Cardiac fibroblast (primary cell): ENCODE results near the gene THG1L.

Experiments
- DNase-seq, 2 donors: peaks; one replicate each; pipeline versions ENCODE4 v3.0.0 to v3.0.0-alpha.2; 2010; ENCODE audit warnings: low read depth in 2 of 2
- H3K4me3 ChIP-seq, 2 donors: replicated peaks in 1 of 2; 1 replicate in 1 of 2; 2 replicates in 1 of 2; pipeline ENCODE4 v1.5.1; 2011; ENCODE audit warnings: low read depth in 2 of 2, low read length in 2 of 2, mild to moderate bottlenecking in 2 of 2, moderate library complexity in 1 of 2
- CTCF ChIP-seq: IDR thresholded peaks from one replicate; pipeline ENCODE4 v1.5.1; 2011; ENCODE audit warnings: low read depth, mild to moderate bottlenecking, low read length, inconsistent platforms

THG1L gene

DNA sequence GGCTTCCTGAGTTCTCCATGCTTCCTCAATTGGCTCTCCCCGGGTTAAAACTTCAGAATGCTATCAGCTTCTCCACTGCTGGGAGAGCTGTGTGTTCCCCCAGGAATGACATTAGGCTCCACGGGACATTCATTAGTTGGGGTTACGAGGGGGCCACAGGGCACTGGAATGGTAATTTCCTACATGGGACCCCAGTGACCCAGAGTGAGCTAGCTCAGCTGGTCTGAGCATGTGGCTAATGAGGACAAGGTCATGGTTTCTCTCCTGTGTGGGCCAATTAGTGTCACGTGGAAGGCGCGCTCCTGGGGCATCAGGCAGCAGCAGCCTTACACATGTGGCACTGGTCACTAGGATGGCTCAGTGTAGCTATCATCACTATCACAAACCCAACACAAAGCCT, 33.3 kb downstream of the THG1L start:
- H3K4me3 ChIP-seq: no peak overlapping the region
- DNase-seq: no peak
- TF ChIP-seq CTCF: no peak

GRCh38 chr5:157766442-157766841, 35.2 kb downstream of the THG1L start:
- no peak for DNase-seq
- no peak overlapping the region for H3K4me3 ChIP-seq
- TF ChIP-seq CTCF: no peak

DNA sequence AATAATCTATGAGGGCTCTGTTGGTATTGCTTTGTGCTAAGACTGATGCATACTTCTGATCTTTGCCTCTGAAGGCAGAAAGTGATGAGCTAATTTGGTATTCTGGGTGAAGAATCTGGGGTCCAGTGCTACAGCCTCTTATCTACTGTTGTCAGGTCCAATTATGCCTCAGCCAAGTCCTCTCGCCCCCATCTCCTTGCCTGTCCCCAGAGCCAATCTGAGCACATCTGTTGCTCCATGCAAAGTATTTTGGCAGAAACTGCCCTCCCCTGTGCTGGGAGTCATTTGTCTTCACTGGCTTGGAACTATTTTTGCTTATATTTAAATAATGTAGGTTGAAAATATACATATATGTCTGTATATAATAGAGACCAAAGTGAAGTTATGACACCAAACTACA, 35.7 kb downstream of the THG1L start:
- no peak for TF ChIP-seq CTCF

DNA sequence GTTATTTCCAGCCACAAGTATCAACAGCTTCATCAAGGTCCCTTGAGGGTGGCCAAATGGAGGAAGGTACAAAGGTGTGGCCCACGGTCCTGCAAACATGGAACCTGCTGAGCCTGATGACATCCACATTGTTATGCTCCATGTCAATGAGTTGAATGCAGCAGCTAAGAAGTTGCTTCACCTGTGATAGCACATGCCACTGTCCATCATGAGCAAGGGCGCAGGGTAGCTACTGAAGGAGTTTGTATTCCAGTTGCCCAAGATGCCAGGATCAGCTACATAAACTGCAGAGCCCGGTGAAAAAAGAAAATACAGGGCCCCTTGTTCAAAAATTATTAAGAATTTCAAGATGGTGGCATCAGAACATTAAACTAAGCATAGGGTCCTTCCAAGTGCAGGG, 36.5 kb downstream of the THG1L start:
- DNase-seq: no peak
- H3K4me3 ChIP-seq: no peak overlapping the region
- no peak for TF ChIP-seq CTCF

More for the DNA sequence above, 35.7 kb downstream of the THG1L start:
- DNase-seq: no peak
- no peak overlapping the region for H3K4me3 ChIP-seq

GRCh38 chr5:157770665-157771064, 39.4 kb downstream of the THG1L start:
- no peak for DNase-seq
- TF ChIP-seq CTCF: no peak
- no peak overlapping the region for H3K4me3 ChIP-seq

- no peak for DNase-seq
- H3K4me3 ChIP-seq: no peak overlapping the region
- TF ChIP-seq CTCF: no peak
Measured at GRCh38 chr5:157772127-157772526, 40.9 kb downstream of the THG1L start.

- no peak overlapping the region for H3K4me3 ChIP-seq
- TF ChIP-seq CTCF: no peak
- DNase-seq: peak in 1 of 2 donors; percentile 33
Measured at GRCh38 chr5:157778121-157778805, 47.0 kb downstream of the THG1L start.
